ENCODE measurements around the gene PIM3.
A peak's percentile ranks its signal among the peaks of the same experiment; 100 is the strongest.

Gene PIM3

DNA sequence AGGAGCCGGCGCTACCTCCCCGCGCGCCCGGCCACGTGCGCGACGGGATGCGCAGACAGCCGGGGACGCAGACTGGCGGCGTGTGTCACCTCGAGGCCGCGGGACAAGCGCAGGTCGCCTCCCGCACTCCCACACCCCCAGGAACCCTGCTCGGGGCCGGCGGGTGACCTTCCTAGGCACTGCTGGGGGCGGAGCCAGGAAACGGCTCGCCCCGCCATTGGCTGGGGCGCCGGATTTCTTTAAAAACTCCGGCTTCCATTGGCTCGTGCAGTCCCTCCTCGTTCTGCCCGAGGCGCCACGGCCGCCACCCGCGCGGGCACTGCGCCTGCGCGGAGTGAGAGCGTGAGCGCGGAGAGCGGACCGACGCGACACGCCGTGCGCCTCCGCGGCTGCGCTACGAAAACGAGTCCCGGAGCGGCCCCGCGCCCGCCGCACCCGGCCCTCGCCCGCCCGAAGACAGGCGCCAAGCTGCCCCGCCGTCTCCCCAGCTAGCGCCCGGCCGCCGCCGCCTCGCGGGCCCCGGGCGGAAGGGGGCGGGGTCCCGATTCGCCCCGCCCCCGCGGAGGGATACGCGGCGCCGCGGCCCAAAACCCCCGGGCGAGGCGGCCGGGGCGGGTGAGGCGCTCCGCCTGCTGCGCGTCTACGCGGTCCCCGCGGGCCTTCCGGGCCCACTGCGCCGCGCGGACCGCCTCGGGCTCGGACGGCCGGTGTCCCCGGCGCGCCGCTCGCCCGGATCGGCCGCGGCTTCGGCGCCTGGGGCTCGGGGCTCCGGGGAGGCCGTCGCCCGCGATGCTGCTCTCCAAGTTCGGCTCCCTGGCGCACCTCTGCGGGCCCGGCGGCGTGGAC lies at the start of gene PIM3:
PIM3 (plus strand) TSS at position 614 of the 846 bp plus-strand sequence; CDS start at position 790, 176 bp downstream.
- peak; percentile 78 to 93 (median 82) for DNase-seq (ENCODE audit: low read depth in 2 of 3, low spot score in 2 of 3)

DNA sequence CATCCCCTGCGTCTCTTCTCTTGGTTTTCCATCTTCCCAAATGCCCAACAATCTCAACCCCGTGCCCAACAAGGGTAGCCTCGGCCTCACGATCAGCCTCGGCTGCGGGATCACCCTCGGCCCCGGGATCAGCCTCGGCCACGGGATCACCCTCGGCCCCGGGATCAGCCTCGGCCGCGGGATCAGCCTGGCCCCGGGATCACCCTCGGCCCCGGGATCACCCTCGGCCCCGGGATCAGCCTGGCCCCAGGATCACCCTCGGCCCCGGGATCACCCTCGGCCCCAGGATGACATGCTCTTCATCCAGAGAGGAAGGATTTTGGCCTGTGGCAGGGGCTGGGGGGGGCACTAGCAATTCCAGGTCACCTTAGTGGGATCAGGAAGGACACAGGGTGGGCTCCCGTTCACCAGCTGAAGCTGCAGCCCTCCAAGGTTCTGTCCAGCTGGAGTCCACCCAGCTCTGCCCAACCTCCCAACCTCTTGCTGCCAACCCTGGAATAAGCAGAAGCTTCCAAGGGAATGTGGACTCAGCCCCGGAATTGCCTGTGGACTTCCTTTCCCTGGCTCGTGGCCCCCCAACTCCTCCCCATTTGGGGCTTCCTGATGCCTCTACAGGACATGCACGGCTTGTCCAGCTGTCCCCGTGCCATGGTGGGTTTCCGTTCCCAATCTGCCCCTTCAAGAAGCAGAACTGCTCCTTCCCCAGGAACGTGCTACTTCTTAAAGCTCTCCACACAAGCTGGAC lies 48.5 kb upstream of the PIM3 start:
- no peak for DNase-seq (ENCODE audit: low read depth in 2 of 3, low spot score in 2 of 3)

DNA sequence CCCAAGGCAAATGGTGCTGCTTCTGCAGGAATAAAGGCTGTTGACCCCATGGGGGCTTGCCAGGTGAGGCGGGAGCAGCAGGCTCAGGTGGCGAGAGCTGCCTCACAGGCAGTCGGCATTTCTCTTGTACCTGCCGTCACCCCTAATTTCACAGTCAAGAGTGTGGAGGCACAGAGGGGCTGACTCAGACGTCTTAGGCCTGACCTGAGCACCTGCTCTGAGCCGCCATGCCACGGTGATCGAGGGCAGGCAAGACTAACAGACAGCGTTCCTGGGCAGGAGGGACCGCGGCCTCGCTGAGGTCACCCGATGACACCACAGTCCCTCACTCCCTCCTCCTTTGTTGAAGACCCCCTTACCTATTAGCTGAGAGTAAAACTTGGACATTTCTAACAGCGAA lies 47.5 kb upstream of the PIM3 start:
- DNase-seq (ENCODE audit: low read depth in 2 of 3, low spot score in 2 of 3): no peak

DNA sequence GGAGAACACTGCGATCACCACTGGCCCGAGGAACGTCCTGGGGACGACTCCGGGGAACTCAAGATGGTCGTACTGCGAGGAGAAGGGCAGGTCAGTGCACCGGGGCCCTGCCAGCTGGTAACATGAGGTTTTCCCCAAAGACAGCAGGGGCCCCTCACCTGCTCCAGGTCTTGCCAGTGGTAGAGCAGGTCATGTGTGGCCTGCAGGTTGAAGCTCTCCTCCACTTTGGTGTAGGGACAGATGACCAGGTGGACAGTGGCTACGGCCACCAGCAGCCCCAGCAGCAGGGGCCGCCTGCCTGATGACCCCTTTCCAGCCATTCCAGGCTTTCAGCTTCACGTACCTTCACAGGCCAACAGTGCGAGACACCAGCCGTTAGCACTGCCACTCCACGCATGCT lies 47.1 kb upstream of the PIM3 start:
- DNase-seq (ENCODE audit: low read depth in 2 of 3, low spot score in 2 of 3): no peak

DNA sequence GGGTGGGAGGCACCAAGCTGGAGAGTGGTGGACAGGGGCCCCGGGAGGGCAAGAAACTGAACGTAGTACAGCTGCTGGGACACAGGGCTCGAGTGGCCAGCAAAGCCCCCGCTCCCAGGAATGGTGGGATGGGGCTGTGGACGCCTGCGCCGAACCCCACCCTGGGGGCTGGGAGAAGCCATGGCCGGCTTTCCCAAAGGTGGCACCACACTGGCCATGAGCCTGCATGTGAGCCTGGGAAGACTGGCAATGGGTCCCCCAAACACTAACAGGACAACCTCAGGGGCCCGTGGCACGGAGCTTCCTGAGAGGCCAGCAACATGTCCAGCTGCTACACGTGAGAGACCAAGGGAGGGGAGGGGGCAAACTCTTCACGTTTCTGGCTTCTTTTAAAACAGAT lies 46.3 kb upstream of the PIM3 start:
- DNase-seq (ENCODE audit: low read depth in 2 of 3, low spot score in 2 of 3): no peak

DNA sequence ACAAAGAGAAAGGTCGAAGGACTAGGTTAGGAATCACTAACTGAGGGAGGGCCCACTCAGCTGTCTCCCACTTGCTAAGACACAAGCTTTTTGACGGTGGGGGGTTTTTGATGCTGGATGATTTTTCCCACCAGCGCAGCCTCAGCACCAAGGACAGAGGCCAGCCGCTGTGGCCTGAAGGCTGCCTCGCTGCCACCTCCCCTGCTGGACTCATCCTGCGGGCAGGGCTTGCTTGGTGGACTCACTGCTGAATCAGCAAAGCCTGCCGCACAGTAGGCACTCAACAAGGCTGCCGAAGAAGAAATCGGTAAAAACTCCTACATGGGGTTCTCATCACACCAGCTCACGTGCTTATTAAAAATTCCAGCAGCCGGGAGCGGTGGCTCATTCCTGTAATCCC lies 45.0 kb upstream of the PIM3 start:
- no peak for DNase-seq (ENCODE audit: low read depth in 2 of 3, low spot score in 2 of 3)

DNA sequence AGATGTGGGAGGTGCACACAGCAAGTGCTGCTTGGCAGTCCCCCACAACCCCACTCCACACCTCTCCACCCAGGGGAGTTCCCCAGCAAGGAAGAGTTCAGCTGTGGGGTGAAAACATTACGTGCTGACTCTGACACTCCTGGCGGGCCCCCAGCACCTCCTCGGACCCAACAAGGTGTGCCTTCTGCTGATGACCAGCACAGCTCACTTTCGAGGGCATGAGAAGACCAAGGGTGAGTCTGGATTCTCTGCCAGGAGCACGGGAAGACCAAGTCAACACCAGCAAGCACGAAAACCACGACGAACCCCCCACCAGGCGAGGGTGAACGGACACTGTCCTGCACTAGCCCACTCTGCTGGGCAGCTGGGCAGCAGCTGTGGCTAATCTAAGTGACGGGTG lies 43.7 kb upstream of the PIM3 start:
- DNase-seq (ENCODE audit: low read depth in 2 of 3, low spot score in 2 of 3): no peak

DNA sequence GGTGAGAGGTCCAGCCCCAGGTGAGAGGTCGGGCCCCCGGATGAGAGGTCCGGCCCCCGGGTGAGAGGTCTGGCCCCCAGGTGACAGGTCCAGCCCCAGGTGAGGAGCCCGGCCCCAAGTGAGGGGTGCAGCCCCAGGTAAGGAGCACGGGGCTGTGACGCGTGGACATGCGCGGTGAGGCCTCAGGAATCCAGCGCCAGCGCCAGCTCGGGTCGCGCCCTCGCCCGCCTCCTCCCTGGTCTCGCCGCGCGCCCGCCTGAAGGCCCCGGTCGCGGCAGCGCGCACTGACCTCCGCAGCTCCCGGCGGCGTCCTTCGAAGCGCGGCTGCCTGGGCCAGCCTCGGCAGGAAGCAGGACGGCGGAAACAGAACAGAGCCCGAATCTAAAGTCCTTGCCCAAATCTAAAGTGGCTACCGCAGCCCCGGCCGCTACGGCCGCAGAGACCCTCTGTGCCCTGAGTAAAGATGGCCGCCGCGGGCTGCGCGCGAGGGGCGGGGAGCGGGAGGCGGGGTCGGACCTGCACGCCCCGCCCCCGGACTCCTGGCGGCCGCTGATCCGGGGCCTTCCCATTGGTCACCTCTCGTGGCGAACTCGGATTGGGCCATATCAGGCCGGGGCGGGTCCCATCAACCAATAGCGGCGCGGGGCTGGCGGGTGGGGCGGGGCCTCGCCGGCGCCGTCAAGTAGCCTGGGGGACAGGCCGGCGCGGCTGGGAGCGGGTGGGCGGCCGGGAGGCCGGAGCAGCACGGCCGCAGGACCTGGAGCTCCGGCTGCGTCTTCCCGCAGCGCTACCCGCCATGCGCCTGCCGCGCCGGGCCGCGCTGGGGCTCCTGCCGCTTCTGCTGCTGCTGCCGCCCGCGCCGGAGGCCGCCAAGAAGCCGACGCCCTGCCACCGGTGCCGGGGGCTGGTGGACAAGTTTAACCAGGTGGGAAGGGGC lies 42.3 kb upstream of the PIM3 start, which contains the start of the genes ALG12 and CRELD2:
ALG12 (minus strand) TSS at position 465 of the 937 bp plus-strand sequence. CDS start 4,673 bp downstream, outside the sequence.
CRELD2 (plus strand) TSS at position 661 of the 937 bp plus-strand sequence; CDS start at position 797, 136 bp downstream.
- peak; percentile 90 to 95 (median 95) for DNase-seq (ENCODE audit: low read depth in 2 of 3, low spot score in 2 of 3)

DNA sequence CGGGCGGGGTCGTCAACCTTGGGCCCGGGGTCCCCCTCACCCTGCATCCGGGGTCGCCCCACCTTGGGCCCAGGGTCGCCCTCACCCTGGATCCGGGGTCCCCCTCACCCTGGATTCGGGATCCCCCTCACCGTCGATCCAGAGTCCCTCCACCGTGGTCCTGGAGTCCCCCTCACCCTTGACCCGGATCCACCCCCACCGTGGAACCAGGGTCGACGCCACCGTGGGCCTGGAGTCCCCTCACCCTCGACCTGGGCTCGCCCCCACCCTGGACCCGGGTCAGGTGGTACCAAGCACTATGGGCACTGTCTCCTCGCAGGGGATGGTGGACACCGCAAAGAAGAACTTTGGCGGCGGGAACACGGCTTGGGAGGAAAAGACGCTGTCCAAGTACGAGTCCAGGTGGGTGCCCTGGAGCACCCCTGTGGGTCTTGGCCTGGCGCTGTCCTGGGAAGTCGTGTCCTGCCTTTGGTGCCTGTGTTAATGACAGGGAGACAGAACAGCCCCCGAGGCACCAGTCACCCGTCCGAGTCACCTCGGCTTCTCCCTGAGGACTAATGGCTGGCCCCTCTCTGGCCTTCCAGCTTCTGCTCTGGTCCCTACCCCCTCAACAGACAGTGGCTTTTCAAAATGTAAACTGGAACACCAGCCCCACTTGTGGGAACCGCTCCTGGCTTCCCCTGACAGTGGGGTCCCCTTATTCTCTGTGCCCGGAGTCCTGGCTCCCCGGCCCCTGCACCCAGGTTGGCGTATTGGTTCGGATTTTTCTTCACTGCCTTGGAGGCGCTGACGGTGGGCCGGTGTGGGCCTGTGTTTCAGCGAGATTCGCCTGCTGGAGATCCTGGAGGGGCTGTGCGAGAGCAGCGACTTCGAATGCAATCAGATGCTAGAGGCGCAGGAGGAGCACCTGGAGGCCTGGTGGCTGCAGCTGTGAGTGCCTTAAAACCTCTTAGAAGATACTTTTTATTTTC lies 41.4 kb upstream of the PIM3 start:
- DNase-seq (ENCODE audit: low read depth in 2 of 3, low spot score in 2 of 3): no peak

DNA sequence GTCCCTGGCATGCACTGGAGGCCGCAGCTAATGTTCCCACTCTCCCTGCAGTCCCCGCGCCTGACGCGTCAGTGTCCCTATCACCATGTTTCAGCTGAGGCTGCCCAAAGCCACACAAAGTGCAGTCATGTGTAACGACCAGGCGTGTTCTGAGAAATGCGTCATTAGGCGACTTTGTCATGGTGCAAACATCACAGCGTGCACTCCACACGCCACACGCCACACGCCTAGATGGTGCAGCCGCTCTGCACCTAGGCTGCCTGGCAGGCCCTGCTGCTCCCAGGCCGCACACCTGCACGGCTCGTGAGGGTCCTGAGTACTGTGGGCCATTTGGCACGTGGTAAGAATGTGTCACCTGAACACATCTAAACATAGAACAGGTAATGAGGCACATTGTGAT lies 39.7 kb upstream of the PIM3 start:
- DNase-seq (ENCODE audit: low read depth in 2 of 3, low spot score in 2 of 3): no peak

DNA sequence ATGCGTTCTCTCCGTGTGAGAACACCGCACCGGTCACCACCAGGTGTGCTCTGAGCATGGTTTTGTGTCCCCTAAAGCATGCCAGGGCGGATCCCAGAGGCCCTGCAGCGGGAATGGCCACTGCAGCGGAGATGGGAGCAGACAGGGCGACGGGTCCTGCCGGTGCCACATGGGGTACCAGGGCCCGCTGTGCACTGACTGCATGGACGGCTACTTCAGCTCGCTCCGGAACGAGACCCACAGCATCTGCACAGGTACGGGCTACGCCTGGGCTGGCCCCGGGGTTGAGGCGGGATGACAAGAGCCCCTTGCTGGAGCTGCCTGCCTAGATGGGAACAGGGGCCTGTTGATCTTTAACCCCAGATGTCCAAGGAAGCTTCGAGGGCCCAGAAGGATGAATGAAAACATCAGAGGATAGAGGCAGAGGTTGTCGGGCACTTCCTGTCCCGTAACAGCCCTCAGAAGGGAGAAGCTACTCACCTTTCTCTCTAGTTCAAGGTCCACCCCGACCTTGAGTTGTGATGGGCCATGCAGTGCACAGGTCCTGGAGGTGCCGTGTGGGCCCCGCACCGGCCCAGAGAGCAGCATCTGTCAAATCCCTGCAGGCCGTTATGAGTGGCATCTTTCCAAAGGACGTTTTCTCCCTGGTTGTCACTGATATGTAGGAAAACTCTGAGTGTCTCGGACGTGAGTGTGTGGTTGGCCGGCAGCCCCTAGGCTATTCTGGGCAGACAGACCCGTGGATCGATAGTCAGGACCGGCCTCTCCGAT lies 38.9 kb upstream of the PIM3 start:
- no peak for DNase-seq (ENCODE audit: low read depth in 2 of 3, low spot score in 2 of 3)

DNA sequence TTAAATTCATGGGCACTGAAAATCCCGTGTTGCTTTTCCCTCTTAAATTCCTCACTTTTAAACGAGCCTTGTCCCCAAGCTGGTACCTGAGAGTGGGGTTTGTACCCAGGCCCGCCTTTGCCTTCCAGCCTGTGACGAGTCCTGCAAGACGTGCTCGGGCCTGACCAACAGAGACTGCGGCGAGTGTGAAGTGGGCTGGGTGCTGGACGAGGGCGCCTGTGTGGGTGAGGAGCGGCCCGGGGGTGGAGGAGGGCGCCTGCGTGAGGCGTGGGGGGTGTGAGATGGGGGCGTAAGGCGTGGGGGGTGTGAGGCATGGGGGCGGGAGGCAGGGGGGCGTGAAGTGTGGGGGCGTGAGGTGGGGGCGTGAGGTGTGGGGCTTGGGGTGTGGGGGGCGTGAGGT lies 38.1 kb upstream of the PIM3 start:
- DNase-seq (ENCODE audit: low read depth in 2 of 3, low spot score in 2 of 3): no peak

DNA sequence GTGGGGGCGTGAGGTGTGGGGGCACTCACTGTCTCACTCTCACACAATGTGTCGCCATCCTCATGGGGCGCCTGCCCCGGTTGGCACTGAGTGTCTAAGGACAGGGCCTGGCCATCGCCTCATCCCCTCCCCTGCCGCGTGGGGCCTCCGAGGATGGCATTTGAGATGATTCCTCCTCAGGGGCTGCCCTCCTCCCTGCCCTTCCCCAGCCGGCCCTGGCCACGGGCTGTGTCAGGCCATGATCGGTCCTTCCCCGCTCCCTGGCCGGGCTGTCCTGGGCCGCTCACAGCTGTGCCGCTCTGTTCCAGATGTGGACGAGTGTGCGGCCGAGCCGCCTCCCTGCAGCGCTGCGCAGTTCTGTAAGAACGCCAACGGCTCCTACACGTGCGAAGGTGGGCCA lies 37.6 kb upstream of the PIM3 start:
- no peak for DNase-seq (ENCODE audit: low read depth in 2 of 3, low spot score in 2 of 3)

DNA sequence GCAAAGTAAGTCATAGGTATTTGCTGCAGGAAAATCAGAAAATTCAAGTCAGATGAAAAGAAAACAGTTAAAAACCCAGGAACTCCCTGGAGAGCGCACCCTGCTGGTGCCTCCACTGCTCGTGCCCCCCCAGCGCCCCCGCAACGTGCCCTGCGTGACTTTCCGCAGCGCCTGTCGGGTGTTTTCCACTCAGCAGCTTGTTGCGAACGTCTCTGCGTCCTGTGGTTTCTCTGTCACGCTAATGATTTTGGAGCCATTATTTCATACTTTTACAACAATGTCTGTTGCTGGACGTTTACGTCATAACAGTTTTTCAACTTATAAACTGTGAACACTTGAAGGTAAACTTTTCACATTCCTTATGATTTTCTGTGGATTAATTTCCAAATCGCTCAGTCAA lies 37.1 kb upstream of the PIM3 start:
- DNase-seq (ENCODE audit: low read depth in 2 of 3, low spot score in 2 of 3): no peak

DNA sequence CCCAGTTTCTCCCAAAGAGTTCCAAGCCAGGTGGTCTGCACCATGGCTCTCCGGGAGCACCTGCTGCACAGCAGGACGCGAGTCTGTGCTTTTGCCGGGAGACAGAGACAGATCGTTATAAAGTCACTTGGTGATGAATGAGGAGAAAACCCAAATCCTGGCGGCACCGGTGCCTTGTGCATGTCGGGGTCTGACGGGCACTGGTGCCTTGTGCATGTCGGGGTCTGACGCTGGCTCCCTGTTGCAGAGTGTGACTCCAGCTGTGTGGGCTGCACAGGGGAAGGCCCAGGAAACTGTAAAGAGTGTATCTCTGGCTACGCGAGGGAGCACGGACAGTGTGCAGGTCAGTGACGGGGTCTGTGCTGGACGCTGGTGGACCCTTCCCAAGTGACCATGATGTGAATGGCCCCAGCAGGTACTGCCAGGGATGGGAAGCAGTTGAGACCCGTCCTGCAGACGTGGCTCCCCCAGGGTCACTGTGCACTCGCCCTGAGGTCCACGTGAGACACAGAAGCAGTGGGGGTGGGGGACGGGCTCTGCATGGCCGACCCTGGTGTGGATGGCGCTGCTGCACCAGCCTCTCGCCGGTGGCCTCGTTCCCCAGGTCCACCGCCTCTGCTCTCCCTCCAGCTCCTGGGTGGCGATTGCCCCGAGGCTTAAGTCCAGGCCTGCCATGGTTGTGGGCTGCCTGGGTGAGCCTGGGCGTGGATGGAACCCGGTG lies 36.3 kb upstream of the PIM3 start:
- no peak for DNase-seq (ENCODE audit: low read depth in 2 of 3, low spot score in 2 of 3)

DNA sequence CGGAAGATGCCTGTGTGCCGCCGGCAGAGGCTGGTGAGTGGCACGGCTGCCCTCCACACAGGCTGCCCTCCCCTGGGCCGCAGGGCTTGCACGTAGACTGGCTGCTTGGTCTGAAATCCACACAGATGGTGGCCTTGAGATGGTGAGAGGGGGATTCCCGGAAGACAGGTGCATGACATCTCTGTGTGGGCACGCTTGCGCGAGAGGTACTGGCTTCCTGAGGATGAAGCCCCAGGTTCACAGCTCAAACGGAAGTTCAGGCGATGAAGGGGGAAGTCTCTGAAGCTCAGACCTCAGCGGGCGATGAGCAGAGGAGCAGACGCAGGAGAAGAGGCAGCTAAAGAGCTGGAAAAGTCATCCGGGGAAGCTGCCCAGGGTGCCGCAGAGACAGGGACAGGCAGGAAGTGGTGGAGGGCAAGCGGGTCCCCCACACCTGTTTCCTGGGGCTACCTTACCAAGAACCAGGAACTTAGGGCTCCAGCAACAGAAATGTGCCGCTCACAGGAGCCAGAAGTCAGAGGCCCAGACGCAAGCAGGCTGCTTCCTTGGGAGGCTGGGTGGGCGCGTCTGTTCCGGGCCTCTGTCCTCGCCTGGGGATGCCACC lies 34.9 kb upstream of the PIM3 start:
- DNase-seq (ENCODE audit: low read depth in 2 of 3, low spot score in 2 of 3): no peak

DNA sequence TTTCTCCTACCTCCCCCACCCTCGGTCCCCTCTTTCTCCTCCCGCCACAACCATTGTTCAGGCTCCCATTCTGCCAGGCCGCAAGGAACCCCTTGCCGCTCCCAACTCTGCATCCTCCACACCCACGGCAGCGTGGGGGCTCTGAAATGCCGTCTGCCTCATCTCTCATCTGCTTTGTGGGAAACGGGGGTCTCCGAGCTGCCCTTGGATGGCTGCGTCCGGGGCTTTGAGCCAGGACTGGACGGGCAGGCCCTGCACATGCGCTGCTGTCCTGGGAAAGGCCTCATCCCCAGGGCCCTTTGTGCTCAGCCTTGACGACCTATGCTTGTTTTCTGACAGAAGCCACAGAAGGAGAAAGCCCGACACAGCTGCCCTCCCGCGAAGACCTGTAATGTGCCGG lies 33.7 kb upstream of the PIM3 start:
- no peak for DNase-seq (ENCODE audit: low read depth in 2 of 3, low spot score in 2 of 3)
